Measurements from ENCODE around the gene FGF1. TPM values are rescaled to one million over a fixed set of nuclear protein-coding genes. Genes with fewer than 3 reads are reported as not detected.

FGF1 gene
- total RNA-seq, 1 donor from 2014 or later = not detected

DNA sequence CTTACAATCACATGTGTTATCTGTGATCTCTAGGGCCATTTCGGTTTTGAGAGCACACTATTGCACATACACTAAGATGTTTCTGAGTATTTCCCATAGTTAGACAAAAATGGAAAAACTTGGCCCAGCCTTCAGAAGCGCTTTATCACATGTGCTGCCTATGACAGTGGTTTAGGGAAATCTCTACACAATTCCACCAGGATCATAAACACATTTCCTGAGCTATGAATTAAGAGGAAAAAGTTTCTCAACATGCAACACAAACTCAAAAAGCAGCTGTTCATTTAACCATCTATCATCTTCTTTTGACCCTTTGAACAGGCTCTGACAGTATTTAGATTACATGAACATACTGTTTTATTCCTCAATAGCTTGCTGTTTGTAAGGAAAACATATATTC lies 15.1 kb downstream of the FGF1 start:
- Mint-ChIP-seq H3K27ac (no peak overlapping the region), H3K9me3 (no peaks in the 10 kb centered on the region), H3K27me3 (ENCODE audit: insufficient read depth, low read depth) (peaks cover 4% of the 10 kb centered on the region), H3K4me1 (peaks cover 21% of the 10 kb centered on the region), H3K36me3 (no peaks in the 10 kb centered on the region), H3K4me3 (no peak overlapping the region)
- H4K20me1 ChIP-seq (ENCODE audit: low read depth) = no peaks in the 10 kb centered on the region
- no peaks in the 10 kb centered on the region for H3F3A ChIP-seq (ENCODE audit: low read depth)
- no peak overlapping the region for H2AFZ ChIP-seq (replicated peaks)
- H3K4me3 ChIP-seq = no peak overlapping the region
- H3K4me1 ChIP-seq = peaks cover 10% of the 10 kb centered on the region
- DNase-seq (ENCODE audit: low spot score) = no peak
- TF ChIP-seq EZH2phosphoT487 (IDR thresholded peaks at IDR 0.05) (no peak), CTCF (IDR thresholded peaks at IDR 0.05) (no peak), EZH2 (IDR thresholded peaks at IDR 0.05) (no peak)
- H3K4me2 ChIP-seq = no peak overlapping the region
- H3K79me2 ChIP-seq (ENCODE audit: low read depth) = no peaks in the 10 kb centered on the region
- no peaks in the 10 kb centered on the region for H3K9me3 ChIP-seq (ENCODE audit: low read depth)
- no peak overlapping the region for H3K27ac ChIP-seq
- H3K9ac ChIP-seq = no peak overlapping the region
- H3K27me3 ChIP-seq = no peaks in the 10 kb centered on the region
- H3K36me3 ChIP-seq = no peaks in the 10 kb centered on the region

DNA sequence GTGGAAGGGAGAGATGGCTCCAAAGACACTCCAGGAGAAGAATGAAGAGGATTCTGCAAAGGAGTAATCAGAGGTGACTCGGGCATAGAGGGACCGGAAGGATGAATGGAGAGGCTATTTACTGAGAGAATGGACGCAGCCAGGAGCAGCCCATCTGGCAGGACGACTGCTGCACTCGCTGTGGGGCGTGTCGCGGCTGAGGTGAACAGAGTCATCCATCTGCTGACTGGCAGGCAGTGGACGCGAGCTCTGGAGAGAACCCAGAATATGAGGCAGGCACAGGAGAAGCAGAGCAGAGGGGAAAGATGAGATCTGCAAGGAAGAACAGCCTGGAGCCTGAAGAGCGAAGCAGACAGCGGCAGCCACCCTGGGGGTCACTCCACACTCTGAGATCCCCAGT lies 16.4 kb downstream of the FGF1 start:
- TF ChIP-seq EZH2phosphoT487 (IDR thresholded peaks at IDR 0.05) (no peak), CTCF (IDR thresholded peaks at IDR 0.05) (no peak), EZH2 (IDR thresholded peaks at IDR 0.05) (no peak)
- Histone ChIP-seq H3K9me3 (ENCODE audit: low read depth) (no peaks in the 10 kb centered on the region), H3K4me1 (peaks cover 10% of the 10 kb centered on the region), H3K9ac (no peak overlapping the region), H3K36me3 (no peaks in the 10 kb centered on the region), H3K27ac (no peak overlapping the region), H2AFZ (replicated peaks) (no peak overlapping the region), H4K20me1 (ENCODE audit: low read depth) (no peaks in the 10 kb centered on the region), H3F3A (ENCODE audit: low read depth) (no peaks in the 10 kb centered on the region), H3K4me2 (no peak overlapping the region), H3K79me2 (ENCODE audit: low read depth) (no peaks in the 10 kb centered on the region), H3K4me3 (no peak overlapping the region), H3K27me3 (no peaks in the 10 kb centered on the region)
- Mint-ChIP-seq H3K27ac (no peak overlapping the region), H3K9me3 (no peaks in the 10 kb centered on the region), H3K36me3 (no peaks in the 10 kb centered on the region), H3K4me1 (peaks cover 12% of the 10 kb centered on the region), H3K4me3 (no peak overlapping the region), H3K27me3 (ENCODE audit: insufficient read depth, low read depth) (peaks cover 3% of the 10 kb centered on the region)
- DNase-seq (ENCODE audit: low spot score) = no peak

- H3K36me3 ChIP-seq = no peaks in the 10 kb centered on the region
- H3K4me3 ChIP-seq = no peak overlapping the region
- H3K27ac Mint-ChIP-seq = no peak overlapping the region
- H3K9ac ChIP-seq = no peak overlapping the region
- TF ChIP-seq CTCF (IDR thresholded peaks at IDR 0.05) (no peak), EZH2 (IDR thresholded peaks at IDR 0.05) (no peak), EZH2phosphoT487 (IDR thresholded peaks at IDR 0.05) (no peak)
- H3K27me3 ChIP-seq = no peaks in the 10 kb centered on the region
- no peaks in the 10 kb centered on the region for H3K79me2 ChIP-seq (ENCODE audit: low read depth)
- no peak overlapping the region for H2AFZ ChIP-seq (replicated peaks)
- H3K4me1 Mint-ChIP-seq = peaks cover under 1% of the 10 kb centered on the region
- DNase-seq (ENCODE audit: low spot score) = no peak
- H3K27ac ChIP-seq = no peak overlapping the region
- H3K36me3 Mint-ChIP-seq = no peaks in the 10 kb centered on the region
- H4K20me1 ChIP-seq (ENCODE audit: low read depth) = no peaks in the 10 kb centered on the region
- peaks cover 10% of the 10 kb centered on the region for H3K4me1 ChIP-seq
- H3K27me3 Mint-ChIP-seq (ENCODE audit: insufficient read depth, low read depth) = no peaks in the 10 kb centered on the region
- no peaks in the 10 kb centered on the region for H3K9me3 Mint-ChIP-seq
- H3F3A ChIP-seq (ENCODE audit: low read depth) = no peaks in the 10 kb centered on the region
- no peaks in the 10 kb centered on the region for H3K9me3 ChIP-seq (ENCODE audit: low read depth)
- no peak overlapping the region for H3K4me2 ChIP-seq
- no peak overlapping the region for H3K4me3 Mint-ChIP-seq
Observed at GRCh38 chr5:142668336-142668735, 17.6 kb downstream of the FGF1 start.
